ENCODE measurements around the gene CXCR4.

DNA sequence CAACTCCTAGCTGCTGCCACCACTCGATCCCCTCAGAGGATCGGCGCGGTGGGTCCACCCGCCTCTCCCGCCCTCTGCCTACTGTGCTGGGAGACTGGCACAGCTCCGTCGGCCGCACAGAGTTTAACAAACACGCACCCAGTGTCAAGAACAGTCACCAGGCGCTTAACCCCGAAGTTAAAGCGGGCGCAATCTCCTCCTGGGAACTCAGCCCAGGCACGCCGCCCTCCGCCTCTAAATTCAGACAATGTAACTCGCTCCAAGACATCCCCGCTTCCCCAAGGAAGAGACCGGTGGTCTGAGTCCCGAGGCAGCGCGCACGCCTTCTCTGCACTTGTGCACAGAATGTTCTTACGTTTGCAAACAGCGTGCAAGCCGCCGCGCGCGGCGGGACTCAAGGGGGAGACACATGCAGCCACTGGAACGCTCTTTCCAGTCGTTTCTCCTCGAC is 533 bp downstream of the CXCR4 start:
- no peak for TF ChIP-seq ZNF565 (CRISPR knock-in tag; conservative IDR thresholded peaks at IDR 0.05; ENCODE audit: low read depth)
- TF ChIP-seq SNAI2 (CRISPR knock-in tag; IDR thresholded peaks at IDR 0.05) = no peak
- TF ChIP-seq, protein P1, sequence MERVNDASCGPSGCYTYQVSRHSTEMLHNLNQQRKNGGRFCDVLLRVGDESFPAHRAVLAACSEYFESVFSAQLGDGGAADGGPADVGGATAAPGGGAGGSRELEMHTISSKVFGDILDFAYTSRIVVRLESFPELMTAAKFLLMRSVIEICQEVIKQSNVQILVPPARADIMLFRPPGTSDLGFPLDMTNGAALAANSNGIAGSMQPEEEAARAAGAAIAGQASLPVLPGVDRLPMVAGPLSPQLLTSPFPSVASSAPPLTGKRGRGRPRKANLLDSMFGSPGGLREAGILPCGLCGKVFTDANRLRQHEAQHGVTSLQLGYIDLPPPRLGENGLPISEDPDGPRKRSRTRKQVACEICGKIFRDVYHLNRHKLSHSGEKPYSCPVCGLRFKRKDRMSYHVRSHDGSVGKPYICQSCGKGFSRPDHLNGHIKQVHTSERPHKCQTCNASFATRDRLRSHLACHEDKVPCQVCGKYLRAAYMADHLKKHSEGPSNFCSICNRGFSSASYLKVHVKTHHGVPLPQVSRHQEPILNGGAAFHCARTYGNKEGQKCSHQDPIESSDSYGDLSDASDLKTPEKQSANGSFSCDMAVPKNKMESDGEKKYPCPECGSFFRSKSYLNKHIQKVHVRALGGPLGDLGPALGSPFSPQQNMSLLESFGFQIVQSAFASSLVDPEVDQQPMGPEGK (CRISPR knock-in tag; IDR thresholded peaks at IDR 0.05; ENCODE audit: borderline replicate concordance) = no peak
- TF ChIP-seq ZFP30 (CRISPR knock-in tag; IDR thresholded peaks at IDR 0.05) = no peak
- no peak for TF ChIP-seq ZFP3 (CRISPR knock-in tag; IDR thresholded peaks at IDR 0.05)
- no peak for TF ChIP-seq BACH2 (CRISPR knock-in tag; IDR thresholded peaks at IDR 0.05; ENCODE audit: borderline replicate concordance)
- TF ChIP-seq PPARA (CRISPR knock-in tag; IDR thresholded peaks at IDR 0.05; ENCODE audit: borderline replicate concordance) = no peak
- no peak for TF ChIP-seq OSR1 (CRISPR knock-in tag; IDR thresholded peaks at IDR 0.05)
- no peak for TF ChIP-seq TOX (CRISPR knock-in tag; IDR thresholded peaks at IDR 0.05; ENCODE audit: borderline replicate concordance)
- no peak for TF ChIP-seq ZC3H10 (CRISPR knock-in tag; IDR thresholded peaks at IDR 0.05)
- no peak for TF ChIP-seq CSDC2 (CRISPR knock-in tag; IDR thresholded peaks at IDR 0.05)
- TF ChIP-seq, protein P2, sequence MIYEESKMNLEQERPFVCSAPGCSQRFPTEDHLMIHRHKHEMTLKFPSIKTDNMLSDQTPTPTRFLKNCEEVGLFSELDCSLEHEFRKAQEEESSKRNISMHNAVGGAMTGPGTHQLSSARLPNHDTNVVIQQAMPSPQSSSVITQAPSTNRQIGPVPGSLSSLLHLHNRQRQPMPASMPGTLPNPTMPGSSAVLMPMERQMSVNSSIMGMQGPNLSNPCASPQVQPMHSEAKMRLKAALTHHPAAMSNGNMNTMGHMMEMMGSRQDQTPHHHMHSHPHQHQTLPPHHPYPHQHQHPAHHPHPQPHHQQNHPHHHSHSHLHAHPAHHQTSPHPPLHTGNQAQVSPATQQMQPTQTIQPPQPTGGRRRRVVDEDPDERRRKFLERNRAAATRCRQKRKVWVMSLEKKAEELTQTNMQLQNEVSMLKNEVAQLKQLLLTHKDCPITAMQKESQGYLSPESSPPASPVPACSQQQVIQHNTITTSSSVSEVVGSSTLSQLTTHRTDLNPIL (CRISPR knock-in tag; IDR thresholded peaks at IDR 0.05; ENCODE audit: low read depth) = no peak
- no peak for TF ChIP-seq RARB (CRISPR knock-in tag; IDR thresholded peaks at IDR 0.05)

Data from SK-N-SH treated with all-trans-retinoic acid at 6 μM for 48 hours (cell line).